H1 (cell line): ENCODE results near the gene RASGRP3. TPM values are rescaled to one million over a fixed set of nuclear protein-coding genes. Genes with fewer than 3 reads are reported as not detected.

Experiments used
- ATF3 ChIP-seq: IDR thresholded peaks from 2 replicates; pipeline ENCODE4 v1.6.1; 2011; ENCODE audit warnings: low read depth, mild to moderate bottlenecking, low read length; ENCODE audit not compliant: insufficient read depth
- CEBPB ChIP-seq: IDR thresholded peaks from 2 replicates; pipeline ENCODE4 v1.6.1; 2012; ENCODE audit warnings: low read depth, low read length
- MAX ChIP-seq: IDR thresholded peaks from 2 replicates; pipeline ENCODE4 v1.6.1; 2012; ENCODE audit warnings: inconsistent platforms
- polyA plus RNA-seq, 7 experiments: library from polyadenylated mRNA; depleted of rRNA in 3 of 7; stranded (reverse) in 5 of 7; unstranded in 2 of 7; fragments of >200 nt in 5 of 7; fragments of 200-250 nt in 2 of 7; gene quantifications; 1 replicate in 5 of 7; 2 replicates in 1 of 7; 4 replicates in 1 of 7; pipeline versions ENCODE4 v1.2.1 to v1.2.3, GENCODE V29; 2011 to 2013; ENCODE audit warnings: missing spikeins in 2 of 7, mixed read lengths in 2 of 7
- total RNA-seq: library from RNA; stranded (reverse); fragmentation: NEBNext Ultra II Directional; extraction: Animal tissue kit (Norgen Biotek cat#: 25700); gene quantifications from 2 replicates; pipeline ENCODE4 v1.2.1, GENCODE V29; 2021

Gene RASGRP3
- total and polyA plus RNA-seq, 2 of the 8 experiments (the other 6 are each of a cell fraction or from before 2014, with no cell fraction given), result 0.06 TPM; not detected in 1

GRCh38 chr2:33489835-33490431 is 13.5 kb downstream of the RASGRP3 start (continued):
- no peak for TF ChIP-seq ATF3
- TF ChIP-seq MAX, result no peak
- no peak for TF ChIP-seq CEBPB
